ENCODE data around the gene TECPR2.
"Not testable (repeated sequence)": the region's sequence is repeated elsewhere in the genome, so short reads cannot be mapped to it uniquely, and the experiment has no call there.

The TECPR2 gene, protein sequence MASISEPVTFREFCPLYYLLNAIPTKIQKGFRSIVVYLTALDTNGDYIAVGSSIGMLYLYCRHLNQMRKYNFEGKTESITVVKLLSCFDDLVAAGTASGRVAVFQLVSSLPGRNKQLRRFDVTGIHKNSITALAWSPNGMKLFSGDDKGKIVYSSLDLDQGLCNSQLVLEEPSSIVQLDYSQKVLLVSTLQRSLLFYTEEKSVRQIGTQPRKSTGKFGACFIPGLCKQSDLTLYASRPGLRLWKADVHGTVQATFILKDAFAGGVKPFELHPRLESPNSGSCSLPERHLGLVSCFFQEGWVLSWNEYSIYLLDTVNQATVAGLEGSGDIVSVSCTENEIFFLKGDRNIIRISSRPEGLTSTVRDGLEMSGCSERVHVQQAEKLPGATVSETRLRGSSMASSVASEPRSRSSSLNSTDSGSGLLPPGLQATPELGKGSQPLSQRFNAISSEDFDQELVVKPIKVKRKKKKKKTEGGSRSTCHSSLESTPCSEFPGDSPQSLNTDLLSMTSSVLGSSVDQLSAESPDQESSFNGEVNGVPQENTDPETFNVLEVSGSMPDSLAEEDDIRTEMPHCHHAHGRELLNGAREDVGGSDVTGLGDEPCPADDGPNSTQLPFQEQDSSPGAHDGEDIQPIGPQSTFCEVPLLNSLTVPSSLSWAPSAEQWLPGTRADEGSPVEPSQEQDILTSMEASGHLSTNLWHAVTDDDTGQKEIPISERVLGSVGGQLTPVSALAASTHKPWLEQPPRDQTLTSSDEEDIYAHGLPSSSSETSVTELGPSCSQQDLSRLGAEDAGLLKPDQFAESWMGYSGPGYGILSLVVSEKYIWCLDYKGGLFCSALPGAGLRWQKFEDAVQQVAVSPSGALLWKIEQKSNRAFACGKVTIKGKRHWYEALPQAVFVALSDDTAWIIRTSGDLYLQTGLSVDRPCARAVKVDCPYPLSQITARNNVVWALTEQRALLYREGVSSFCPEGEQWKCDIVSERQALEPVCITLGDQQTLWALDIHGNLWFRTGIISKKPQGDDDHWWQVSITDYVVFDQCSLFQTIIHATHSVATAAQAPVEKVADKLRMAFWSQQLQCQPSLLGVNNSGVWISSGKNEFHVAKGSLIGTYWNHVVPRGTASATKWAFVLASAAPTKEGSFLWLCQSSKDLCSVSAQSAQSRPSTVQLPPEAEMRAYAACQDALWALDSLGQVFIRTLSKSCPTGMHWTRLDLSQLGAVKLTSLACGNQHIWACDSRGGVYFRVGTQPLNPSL (N-terminal part only)

DNA sequence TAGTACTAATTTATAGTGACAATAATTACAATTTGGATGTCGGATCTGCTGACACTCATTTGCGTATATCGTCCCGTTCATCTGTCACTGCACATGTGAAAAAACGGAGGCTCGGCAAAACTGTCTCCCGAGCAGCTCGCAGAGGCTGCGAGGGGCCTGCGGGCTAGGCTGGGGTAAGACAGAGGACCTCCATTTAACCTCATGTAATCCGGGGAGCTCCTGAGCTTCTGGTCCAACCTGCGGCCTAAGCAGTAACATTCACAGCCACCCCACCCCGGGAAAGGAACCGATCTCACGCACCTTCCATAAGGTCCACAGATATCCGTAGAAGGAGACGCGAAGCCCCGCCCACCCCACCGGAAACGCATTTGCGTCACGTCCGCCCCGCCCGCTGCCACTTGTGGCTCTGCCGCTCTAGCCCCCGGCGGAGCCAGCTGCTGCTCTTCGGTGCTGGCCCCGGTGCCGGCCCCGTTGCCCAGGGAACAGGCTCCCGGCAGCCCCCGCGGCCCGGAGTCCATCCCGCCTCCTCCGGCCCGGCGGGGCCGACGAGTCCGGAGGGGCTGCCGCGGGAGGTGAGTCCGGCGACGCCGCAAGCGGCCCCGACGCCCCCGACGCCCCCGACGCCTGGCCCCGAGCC, at the start of gene TECPR2, which contains the start of gene CINP:
Gene TECPR2, plus strand, starts transcription at position 397 of the 637 bp plus-strand sequence. CDS start 13,781 bp downstream, outside the sequence.
Gene CINP, minus strand, starts transcription at position 346 of the 637 bp plus-strand sequence. Its CDS starts 39 bp downstream, at position 307.
- peak; percentile 97 for DNase-seq

- DNase-seq, result peak; percentile 85
These were observed 48.3 kb upstream of the TECPR2 start for GRCh38 chr14:102314242-102315011.

GRCh38 chr14:102315121-102315520, 47.6 kb upstream of the TECPR2 start:
- DNase-seq, result no peak

DNA sequence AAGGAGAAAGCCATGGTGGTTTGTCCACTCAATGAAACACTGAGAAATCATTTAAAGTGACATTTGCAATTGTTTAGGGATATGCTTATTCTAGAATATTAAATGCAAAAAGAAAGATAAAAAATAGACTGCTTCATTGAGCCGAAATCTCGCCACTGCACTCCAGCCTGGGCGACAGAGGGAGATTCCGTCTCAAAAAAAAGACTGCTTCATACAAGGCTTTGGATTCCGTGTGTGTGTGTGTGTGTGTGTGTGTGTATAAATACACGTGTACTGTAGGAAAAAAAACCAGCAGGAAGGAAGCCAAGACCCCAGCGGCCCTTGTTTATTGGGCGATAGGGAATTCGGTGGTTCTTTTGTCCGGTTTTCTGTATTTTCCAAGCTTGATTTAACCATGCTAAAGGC, 46.4 kb upstream of the TECPR2 start:
- peak; percentile 22 for DNase-seq

DNA sequence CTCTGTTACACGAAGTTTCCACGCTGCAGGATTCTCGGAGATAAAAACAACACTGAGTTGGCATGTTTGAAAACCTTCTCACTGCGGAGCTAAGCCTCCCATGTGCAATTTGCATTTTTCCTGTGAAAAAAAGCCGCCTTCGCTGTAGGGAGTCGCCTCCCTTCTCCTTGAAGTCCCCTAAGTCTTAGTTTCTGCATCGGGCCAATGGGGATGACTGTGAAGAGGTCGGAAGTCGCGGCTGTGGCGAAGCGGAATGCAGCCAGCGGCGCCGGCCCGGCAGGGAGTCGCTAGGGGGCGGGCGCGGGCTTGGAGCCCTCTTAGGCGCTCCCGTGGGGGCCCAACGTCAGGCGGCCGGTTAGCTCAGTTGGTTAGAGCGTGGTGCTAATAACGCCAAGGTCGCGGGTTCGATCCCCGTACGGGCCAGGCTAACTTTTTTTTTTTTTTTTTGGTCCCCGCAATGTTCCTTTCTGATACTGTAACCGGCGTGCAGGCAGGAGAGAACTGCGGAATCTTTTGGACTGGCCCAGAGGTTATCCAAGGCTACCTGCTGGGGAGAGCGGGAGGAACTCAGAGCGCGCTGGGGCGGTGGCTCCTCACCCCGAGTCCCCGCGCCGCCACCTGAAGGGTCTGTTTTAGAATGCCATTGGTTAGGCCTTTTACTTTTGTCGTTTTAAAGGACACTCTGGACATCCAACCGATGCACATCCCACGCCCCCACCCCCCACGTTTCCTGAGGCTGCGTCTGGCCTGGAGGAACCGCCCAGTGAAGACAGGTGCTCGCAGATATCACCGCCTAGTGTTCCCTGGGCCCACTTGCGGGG, 45.8 kb upstream of the TECPR2 start:
- peak; percentile 94 for DNase-seq

DNA sequence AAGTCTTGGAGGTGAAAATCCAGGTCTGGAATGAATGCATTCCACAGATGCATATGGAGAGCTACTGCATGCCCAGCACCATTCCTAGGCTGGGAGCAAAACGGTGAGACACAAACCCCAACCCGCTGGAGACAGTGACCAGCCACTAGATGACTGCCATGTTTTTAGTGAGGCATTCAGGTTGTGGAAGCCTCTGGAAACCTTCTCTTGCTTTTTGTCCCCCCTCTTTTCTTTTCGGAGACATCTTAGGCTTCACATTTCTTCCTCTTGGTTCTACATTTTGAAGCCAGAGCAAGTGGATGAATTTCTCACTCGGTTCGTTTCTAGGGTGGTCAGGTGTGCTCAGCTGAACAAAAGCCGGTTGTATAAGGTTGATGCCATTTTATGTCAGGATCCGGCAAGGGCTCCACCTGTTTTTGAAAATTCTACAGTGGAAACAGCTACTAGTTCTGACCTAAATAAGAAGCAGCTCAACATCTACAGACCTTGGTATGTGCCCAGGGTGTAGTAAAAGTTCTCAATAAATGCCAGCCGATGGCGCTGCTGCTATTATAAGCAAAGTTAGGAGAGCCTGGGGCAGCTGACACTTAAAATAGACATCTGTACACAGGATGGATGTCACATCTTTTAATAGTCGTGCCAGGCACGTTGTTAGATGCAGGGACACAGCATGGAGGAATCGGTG, 45.0 kb upstream of the TECPR2 start:
- peak; percentile 54 for DNase-seq

DNA sequence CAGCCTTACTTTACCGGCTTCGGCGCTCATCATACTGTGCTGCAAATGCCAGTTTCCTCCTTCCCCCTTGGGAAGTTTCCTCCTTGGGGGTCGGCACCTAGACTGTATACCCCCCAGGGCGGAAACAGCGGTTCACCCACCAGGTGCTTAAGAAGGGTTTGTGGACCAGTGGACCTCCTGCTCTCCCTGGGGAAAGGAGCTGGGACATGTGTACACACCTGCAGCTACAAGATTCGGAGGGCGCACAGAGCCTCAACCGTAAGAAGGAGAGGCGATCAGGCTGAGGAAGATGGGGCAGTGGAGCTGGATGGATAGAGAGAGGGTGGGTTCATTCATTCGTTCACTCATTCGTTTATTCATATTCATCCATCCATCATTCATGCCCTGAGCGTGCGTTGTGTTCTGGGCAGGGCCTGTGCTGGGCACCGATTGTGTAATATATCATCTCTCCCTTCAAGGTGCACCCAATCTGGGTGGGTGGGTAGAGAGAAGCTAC, 43.9 kb upstream of the TECPR2 start:
- DNase-seq, result peak; percentile 17

- peak; percentile 96 for DNase-seq
These were observed 43.2 kb upstream of the TECPR2 start, which contains the start of gene ZNF839 for GRCh38 chr14:102319351-102320032. TSS of gene ZNF839 (plus strand) at chr14:102319746. CDS start at chr14:102319766, 20 bp downstream.

- DNase-seq, result peak; percentile 26
These were observed 42.6 kb upstream of the TECPR2 start for GRCh38 chr14:102320033-102320660.

DNA sequence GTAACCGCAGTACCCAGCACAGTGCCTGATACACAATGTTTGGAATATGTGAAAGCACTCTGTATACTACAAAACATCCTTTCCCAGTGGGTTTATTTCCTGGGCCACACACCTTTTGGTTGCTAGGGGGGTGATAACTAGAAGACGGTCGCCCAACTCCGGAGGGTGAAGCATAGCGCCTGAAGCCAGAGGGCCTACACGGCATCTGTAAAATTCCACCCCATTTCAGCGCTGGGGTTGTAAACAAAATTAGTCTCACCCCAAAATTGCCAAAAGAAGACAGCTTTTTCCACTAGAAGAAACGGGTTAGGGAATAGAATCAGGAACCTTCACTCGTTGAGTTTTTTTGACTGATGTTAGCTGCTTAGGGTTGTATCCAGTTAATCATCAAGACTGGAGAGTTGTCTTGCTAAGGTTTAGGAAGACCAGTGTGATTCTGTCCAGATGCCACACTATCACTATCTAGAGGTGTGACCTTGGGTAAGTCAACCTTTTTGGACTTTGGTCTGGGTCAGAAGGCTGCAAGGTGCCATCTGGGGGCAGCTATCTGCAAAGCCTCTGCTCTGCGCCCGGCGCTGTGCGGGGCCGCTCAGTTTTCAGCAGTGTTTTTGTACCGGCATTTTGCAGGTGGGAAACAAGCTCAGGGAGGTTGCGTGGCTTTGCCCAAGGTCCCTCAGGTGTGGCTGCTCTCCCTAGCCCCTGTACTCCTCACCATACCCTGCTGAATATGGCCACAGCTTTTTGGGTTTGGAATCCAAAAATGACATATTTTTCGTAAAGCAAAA, 41.9 kb upstream of the TECPR2 start:
- DNase-seq, result no peak

DNA sequence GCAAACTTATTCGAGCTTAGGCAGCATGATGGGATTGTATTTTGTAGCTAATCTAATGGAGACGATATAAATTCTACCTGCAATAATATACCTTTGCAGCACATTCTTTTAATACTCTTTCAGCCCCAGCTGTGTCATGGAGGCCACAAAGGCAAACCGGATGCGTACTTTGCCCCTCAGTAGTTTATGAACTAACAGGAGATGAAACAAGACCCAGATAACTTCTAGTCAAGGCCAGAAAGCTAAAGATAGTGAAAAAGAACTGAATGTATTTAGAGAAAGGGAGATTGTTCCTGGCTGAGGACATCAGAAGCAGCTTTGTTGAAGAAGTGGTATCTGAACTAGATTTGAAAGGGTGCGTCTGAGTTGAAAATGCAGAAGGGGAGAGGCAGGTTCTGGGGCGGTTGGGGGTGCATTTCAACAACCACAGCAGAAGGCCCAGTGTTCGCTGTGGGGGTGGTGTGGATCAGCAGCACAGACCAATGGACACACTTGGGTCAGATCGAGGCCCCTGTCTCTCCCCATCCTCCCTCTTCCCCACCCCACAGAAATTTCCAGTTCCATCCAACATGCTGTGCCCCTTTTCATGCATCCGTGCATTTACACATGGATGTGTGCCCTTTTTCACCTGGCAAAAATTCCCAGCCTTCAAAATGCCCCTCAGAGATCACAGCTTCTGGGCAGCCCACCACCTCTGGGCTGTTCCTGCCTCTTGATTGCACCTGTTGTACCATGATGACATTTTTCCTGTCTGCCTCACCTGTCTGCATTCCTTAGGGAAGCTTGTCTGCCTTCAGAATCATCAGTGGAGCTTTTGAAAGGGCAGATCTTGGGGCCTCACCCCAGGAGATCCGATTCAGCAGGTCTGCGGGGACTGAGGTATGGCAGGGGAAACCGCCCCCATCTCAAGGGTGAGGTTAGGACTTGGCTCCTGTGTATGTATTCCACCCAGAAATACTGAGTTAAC, 41.0 kb upstream of the TECPR2 start:
- DNase-seq, result no peak

- peak; percentile 40 for DNase-seq
These were observed 39.6 kb upstream of the TECPR2 start for GRCh38 chr14:102323102-102323501.

DNA sequence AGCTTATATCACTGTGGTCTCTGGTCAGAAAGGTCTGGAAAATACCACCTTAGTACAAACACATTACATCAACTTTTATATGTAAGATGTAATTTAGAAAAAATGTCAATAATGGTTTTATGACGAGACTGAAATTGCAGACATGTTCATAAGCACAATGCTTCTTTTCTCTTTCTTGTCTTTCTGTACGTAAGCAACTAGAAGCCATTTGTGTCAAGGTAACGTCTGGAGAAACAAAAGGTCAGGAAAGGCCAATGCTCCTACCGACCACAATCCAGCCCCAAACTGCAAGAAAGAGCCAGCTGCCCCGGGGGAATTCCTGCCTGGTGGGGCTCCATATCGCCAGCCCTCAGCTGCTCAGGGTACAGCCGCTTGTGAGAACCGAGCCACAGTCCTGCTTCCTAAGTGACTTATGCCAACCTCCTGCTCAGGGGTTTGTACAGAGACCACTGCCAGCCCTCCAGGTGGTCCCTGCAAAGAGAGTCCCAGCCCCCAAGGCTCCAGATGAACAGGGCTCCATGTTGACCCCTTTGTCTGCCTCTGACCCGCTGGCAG, 36.9 kb upstream of the TECPR2 start:
- DNase-seq, result no peak

- DNase-seq, result no peak
These were observed 36.2 kb upstream of the TECPR2 start for GRCh38 chr14:102326583-102326982.

- not testable (repeated sequence) for DNase-seq
These were observed 33.4 kb upstream of the TECPR2 start for GRCh38 chr14:102329381-102329780.

DNA sequence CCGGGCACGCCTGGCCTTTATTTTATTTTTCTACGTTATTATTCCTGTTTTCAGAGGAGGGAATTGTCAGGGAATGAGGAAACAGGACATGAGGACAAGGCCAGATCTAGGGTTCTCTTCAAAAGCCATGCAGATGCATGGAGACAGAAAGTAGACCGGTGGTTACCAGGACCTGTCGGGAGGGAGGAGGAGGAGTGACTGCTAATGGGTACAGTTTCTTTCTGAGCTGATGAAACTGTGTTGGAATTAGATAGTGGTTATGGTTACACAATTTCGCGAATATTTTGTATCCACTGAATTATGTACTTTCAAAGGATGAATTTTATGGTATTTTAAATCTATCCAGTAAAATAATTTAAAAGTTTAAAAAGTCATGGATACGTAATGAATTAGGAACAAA, 31.9 kb upstream of the TECPR2 start:
- DNase-seq, result no peak

Data from activated CD4-positive, alpha-beta T cell treated with anti-CD3 and anti-CD28 coated beads, Interleukin-2, amount 50 U/mL, for 16 hours (primary cell).